ENCODE results near the gene PRSS48. TPM values are rescaled to one million over a fixed set of nuclear protein-coding genes. Genes with fewer than 3 reads are reported as not detected.

PRSS48 gene
- polyA plus RNA-seq, 1 experiment = not detected

- DNase-seq (ENCODE audit: low read depth) = no peak
- POLR2A ChIA-PET = no interaction called here
Measured at GRCh38 chr4:151242305-151242704, 34.7 kb upstream of the PRSS48 start.

GRCh38 chr4:151246742-151247141 is 30.2 kb upstream of the PRSS48 start:
- TF ChIP-seq CTCF (IDR thresholded peaks at IDR 0.05; ENCODE audit: insufficient read depth, low read depth, low read length) = no peak
- POLR2A ChIA-PET = no interaction called here
- DNase-seq (ENCODE audit: low read depth) = no peak
- Histone ChIP-seq H3K36me3 (ENCODE audit: control insufficient read depth, insufficient read depth, low read length) (no peaks in the 10 kb centered on the region), H3K27me3 (ENCODE audit: control insufficient read depth, insufficient read depth, low read length) (no peaks in the 10 kb centered on the region), H3K4me3 (ENCODE audit: low read depth, low read length) (no peak overlapping the region)
- CTCF ChIA-PET = no interaction called here

More at GRCh38 chr4:151242305-151242704, 34.7 kb upstream of the PRSS48 start:
- no peaks in the 10 kb centered on the region for H3K27me3 ChIP-seq (ENCODE audit: control insufficient read depth, insufficient read depth, low read length)
- H3K4me3 ChIP-seq (ENCODE audit: low read depth, low read length) = no peak overlapping the region
- CTCF ChIA-PET = no interaction called here
- no peaks in the 10 kb centered on the region for H3K36me3 ChIP-seq (ENCODE audit: control insufficient read depth, insufficient read depth, low read length)
- TF ChIP-seq CTCF (IDR thresholded peaks at IDR 0.05; ENCODE audit: insufficient read depth, low read depth, low read length) = no peak

GRCh38 chr4:151247395-151247794 is 29.6 kb upstream of the PRSS48 start:
- no peak for TF ChIP-seq CTCF (IDR thresholded peaks at IDR 0.05; ENCODE audit: insufficient read depth, low read depth, low read length)
- POLR2A ChIA-PET = no interaction called here
- no peaks in the 10 kb centered on the region for H3K36me3 ChIP-seq (ENCODE audit: control insufficient read depth, insufficient read depth, low read length)
- no peaks in the 10 kb centered on the region for H3K27me3 ChIP-seq (ENCODE audit: control insufficient read depth, insufficient read depth, low read length)
- no peak overlapping the region for H3K4me3 ChIP-seq (ENCODE audit: low read depth, low read length)
- DNase-seq (ENCODE audit: low read depth) = no peak
- CTCF ChIA-PET = interaction anchor here (1.0 kb wide), 1 partner anchor 8 kb away, joined by 3 read pairs; no protein-coding TSS in a partner anchor

GRCh38 chr4:151248519-151248918 is 28.4 kb upstream of the PRSS48 start:
- DNase-seq (ENCODE audit: low read depth) = no peak
- ChIA-PET CTCF (no interaction called here), POLR2A (no interaction called here)
- Histone ChIP-seq H3K36me3 (ENCODE audit: control insufficient read depth, insufficient read depth, low read length) (no peaks in the 10 kb centered on the region), H3K27me3 (ENCODE audit: control insufficient read depth, insufficient read depth, low read length) (no peaks in the 10 kb centered on the region), H3K4me3 (ENCODE audit: low read depth, low read length) (no peak overlapping the region)
- TF ChIP-seq CTCF (IDR thresholded peaks at IDR 0.05; ENCODE audit: insufficient read depth, low read depth, low read length) = no peak

GRCh38 chr4:151250706-151251105 is 26.3 kb upstream of the PRSS48 start:
- ChIA-PET POLR2A (no interaction called here), CTCF (no interaction called here)

More at GRCh38 chr4:151250706-151251105, 26.3 kb upstream of the PRSS48 start:
- TF ChIP-seq CTCF (IDR thresholded peaks at IDR 0.05; ENCODE audit: insufficient read depth, low read depth, low read length) = no peak
- DNase-seq (ENCODE audit: low read depth) = no peak
- Histone ChIP-seq H3K4me3 (ENCODE audit: low read depth, low read length) (no peak overlapping the region), H3K27me3 (ENCODE audit: control insufficient read depth, insufficient read depth, low read length) (no peaks in the 10 kb centered on the region), H3K36me3 (ENCODE audit: control insufficient read depth, insufficient read depth, low read length) (no peaks in the 10 kb centered on the region)

Data from BJ (cell line).